PC-3 (cell line): ENCODE data around the gene MNT. TPM values are rescaled to one million over a fixed set of nuclear protein-coding genes. Genes with fewer than 3 reads are reported as not detected.

ENCODE experiments used
- ATAC-seq: fragments of 200-7000 bp; cut with Tn5 transposase; 2 replicates; pipeline ENCODE4 v1.9.1; 2020; ENCODE audit warnings: mild to moderate bottlenecking, moderate library complexity
- BruUV-seq: library from RNA; stranded (reverse); fragments of 400-500 nt; replicated peaks from 2 replicates; lab custom pipeline; 2021; lab: Mats Ljungman, UMichigan
- CTCF ChIA-PET: fragments of 300-600 bp; sonication (Branson Sonifier 250); formaldehyde crosslinking; loops from one replicate; lab custom pipeline; 2022; ENCODE audit warnings: antibody characterized with exemption; lab: Charles Lee
- POLR2A ChIA-PET: fragments of 300-600 bp; sonication (Branson Sonifier 250); formaldehyde crosslinking; loops from one replicate; lab custom pipeline; 2022; ENCODE audit warnings: antibody characterized with exemption; ENCODE audit not compliant: unreplicated experiment; lab: Charles Lee
- DNase-seq: peaks from one replicate; pipeline ENCODE4 v3.0.0-alpha.2; 2015
- H2AFZ ChIP-seq: fragments of 300-600 bp; sonication (generic); 2 replicates; pipeline ENCODE4 v1.6.0; 2016; ENCODE audit warnings: antibody characterized with exemption, low read length
- H3F3A ChIP-seq: fragments of 300-600 bp; sonication (generic); one replicate; pipeline ENCODE4 v1.6.0; 2017; ENCODE audit warnings: antibody characterized with exemption, low read length, control low read depth, mild to moderate bottlenecking; ENCODE audit not compliant: unreplicated experiment
- H3K27ac ChIP-seq: fragments of 300-600 bp; sonication (generic); 2 replicates; pipeline ENCODE4 v1.5.1; 2016; ENCODE audit warnings: mild to moderate bottlenecking, low read length
- H3K27me3 ChIP-seq: fragments of 300-600 bp; sonication (generic); 2 replicates; pipeline ENCODE4 v1.6.1; 2016; ENCODE audit warnings: low read length, mixed read lengths
- H3K36me3 ChIP-seq: fragments of 300-600 bp; sonication (generic); 2 replicates; pipeline ENCODE4 v1.6.1; 2016; ENCODE audit warnings: low read depth, mixed run types, low read length, mixed read lengths
- H3K4me1 ChIP-seq: fragments of 300-600 bp; sonication (generic); 2 replicates; pipeline ENCODE4 v1.5.1; 2016; ENCODE audit warnings: low read length; ENCODE audit not compliant: insufficient read depth
- H3K4me2 ChIP-seq: fragments of 300-600 bp; sonication (generic); 2 replicates; pipeline ENCODE4 v1.6.0; 2016; ENCODE audit warnings: low read length
- H3K4me3 ChIP-seq: fragments of 300-600 bp; sonication (generic); 2 replicates; pipeline ENCODE4 v1.5.1; 2016; ENCODE audit warnings: mild to moderate bottlenecking, low read length, mixed read lengths
- H3K79me2 ChIP-seq: fragments of 300-600 bp; sonication (generic); 2 replicates; pipeline ENCODE4 v1.6.1; 2017; ENCODE audit warnings: low read length, mixed read lengths
- H3K9ac ChIP-seq: fragments of 300-600 bp; sonication (generic); 2 replicates; pipeline ENCODE4 v1.6.0; 2016; ENCODE audit warnings: mild to moderate bottlenecking, low read length
- H3K9me2 ChIP-seq: fragments of 300-600 bp; sonication (generic); replicated peaks from 2 replicates; pipeline ENCODE4 v1.6.1; 2016; ENCODE audit warnings: mixed run types, low read length, mixed read lengths
- H3K9me3 ChIP-seq: fragments of 300-600 bp; sonication (generic); 2 replicates; pipeline ENCODE4 v1.6.1; 2016; ENCODE audit warnings: low read length, mixed read lengths
- H4K20me1 ChIP-seq: fragments of 300-600 bp; sonication (generic); 2 replicates; pipeline ENCODE4 v1.6.1; 2016; ENCODE audit warnings: low read length, mixed read lengths
- CTCF ChIP-seq: fragments of 300-600 bp; sonication (generic); conservative IDR thresholded peaks from 2 replicates; pipeline ENCODE4 v1.5.1; 2017; ENCODE audit warnings: antibody characterized with exemption, low read depth, mild to moderate bottlenecking, low read length
- EZH2 ChIP-seq: fragments of 300-600 bp; sonication (generic); IDR thresholded peaks from one replicate; pipeline ENCODE4 v1.6.1; 2017; ENCODE audit warnings: antibody characterized with exemption, mild to moderate bottlenecking, low read length; ENCODE audit not compliant: unreplicated experiment
- EZH2phosphoT487 ChIP-seq: fragments of 300-600 bp; sonication (generic); IDR thresholded peaks from 2 replicates; pipeline ENCODE4 v1.6.1; 2018; ENCODE audit warnings: mild to moderate bottlenecking, antibody characterized with exemption, low read length, borderline replicate concordance
- intact Hi-C: fragments of 100-400 bp; cut with micrococcal nuclease; formaldehyde crosslinking; loops from 2 replicates; pipeline ENCODE4 v1.9.0; 2023
- total RNA-seq: library from RNA; depleted of rRNA; stranded (reverse); fragments of >200 nt; gene quantifications from 2 replicates; pipeline ENCODE4 v1.2.3, GENCODE V29; 2014

The MNT gene
- total RNA-seq, 1 experiment from 2014 or later: 19.1 TPM

- CTCF ChIA-PET: no interaction called here
- H2AFZ ChIP-seq: no peak overlapping the region
- ATAC-seq (no peak), DNase-seq (no peak)
- H3K36me3 ChIP-seq: peaks cover 3% of the 10 kb centered on the region; the same call in 1 of the 2 replicates
- no peak overlapping the region for H3K4me3 ChIP-seq
- H3K9me3 ChIP-seq: no peaks in the 10 kb centered on the region
- BruUV-seq: no TSS peak
- no peaks in the 10 kb centered on the region for H4K20me1 ChIP-seq
- no peaks in the 10 kb centered on the region for H3K4me1 ChIP-seq
- H3K9ac ChIP-seq: no peak overlapping the region
- TF ChIP-seq EZH2 (no peak), EZH2phosphoT487 (no peak), CTCF (no peak)
- H3K27ac ChIP-seq: no peak overlapping the region
- H3K4me2 ChIP-seq: no peak overlapping the region
- intact Hi-C loops: no loop called here
- no peaks in the 10 kb centered on the region for H3K79me2 ChIP-seq
- H3F3A ChIP-seq: no peaks in the 10 kb centered on the region
- POLR2A ChIA-PET: no interaction called here
- no peaks in the 10 kb centered on the region for H3K27me3 ChIP-seq
- no peaks in the 10 kb centered on the region for H3K9me2 ChIP-seq
Observed at GRCh38 chr17:2438823-2439222, 38.0 kb upstream of the MNT start.

GRCh38 chr17:2436316-2436905, 35.6 kb upstream of the MNT start:
- DNase-seq: no peak
- no TSS peak for BruUV-seq
- Histone ChIP-seq H2AFZ (no peak overlapping the region), H4K20me1 (no peaks in the 10 kb centered on the region), H3K4me3 (no peak overlapping the region), H3K27ac (no peak overlapping the region), H3K9ac (no peak overlapping the region), H3K9me3 (no peaks in the 10 kb centered on the region), H3K36me3 (peaks cover 7% of the 10 kb centered on the region; the same call in 1 of the 2 replicates), H3K27me3 (no peaks in the 10 kb centered on the region), H3K4me1 (no peaks in the 10 kb centered on the region), H3K4me2 (no peak overlapping the region), H3K9me2 (no peaks in the 10 kb centered on the region), H3K79me2 (no peaks in the 10 kb centered on the region), H3F3A (no peaks in the 10 kb centered on the region)
- intact Hi-C loops: no loop called here
- CTCF ChIA-PET: no interaction called here
- ATAC-seq: no peak
- POLR2A ChIA-PET: no interaction called here
- no peak for TF ChIP-seq CTCF
- TF ChIP-seq EZH2: no peak
- no peak for TF ChIP-seq EZH2phosphoT487

- H3K4me2 ChIP-seq: no peak overlapping the region
- DNase-seq (no peak), ATAC-seq (no peak)
- H3K36me3 ChIP-seq: peaks cover 7% of the 10 kb centered on the region; the same call in 1 of the 2 replicates
- no peak overlapping the region for H3K9ac ChIP-seq
- ChIA-PET CTCF (no interaction called here), POLR2A (no interaction called here)
- TF ChIP-seq CTCF: no peak
- no peak for TF ChIP-seq EZH2phosphoT487
- TF ChIP-seq EZH2: no peak
- no peaks in the 10 kb centered on the region for H3K9me3 ChIP-seq
- no peak overlapping the region for H2AFZ ChIP-seq
- no peak overlapping the region for H3K27ac ChIP-seq
- H3K79me2 ChIP-seq: no peaks in the 10 kb centered on the region
- H3K9me2 ChIP-seq: no peaks in the 10 kb centered on the region
- intact Hi-C loops: no loop called here
- H4K20me1 ChIP-seq: no peaks in the 10 kb centered on the region
- H3K4me1 ChIP-seq: no peaks in the 10 kb centered on the region
- no peaks in the 10 kb centered on the region for H3K27me3 ChIP-seq
- no peaks in the 10 kb centered on the region for H3F3A ChIP-seq
- no peak overlapping the region for H3K4me3 ChIP-seq
- BruUV-seq: no TSS peak
Observed at GRCh38 chr17:2435862-2436261, 35.0 kb upstream of the MNT start.
